Measurements from ENCODE around the gene MYO1B. TPM values are rescaled to one million over a fixed set of nuclear protein-coding genes. Genes with fewer than 3 reads are reported as not detected.

The MYO1B gene
- total RNA-seq, 2 donors from 2014 or later, result 6.3 to 9.3 TPM

GRCh38 chr2:191276792-191277465, 31.7 kb downstream of the MYO1B start:
- DNase-seq (ENCODE audit: low spot score) (no peak), ATAC-seq (no peak)
- Mint-ChIP-seq H3K4me1 (ENCODE audit: low read depth in 2 of 2) (no peaks in the 10 kb centered on the region), H3K9me3 (no peaks in the 10 kb centered on the region), H3K4me3 (no peak overlapping the region), H3K27me3 (peaks cover 10 to 49% of the 10 kb centered on the region in 2 donors), H3K36me3 (no peaks in the 10 kb centered on the region), H3K27ac (no peak overlapping the region)

GRCh38 chr2:191280290-191280689, 35.1 kb downstream of the MYO1B start:
- H3K36me3 Mint-ChIP-seq, result no peaks in the 10 kb centered on the region
- peaks cover 3 to 34% of the 10 kb centered on the region in 2 donors for H3K27me3 Mint-ChIP-seq
- DNase-seq (ENCODE audit: low spot score) (no peak), ATAC-seq (no peak)
- H3K27ac Mint-ChIP-seq, result no peak overlapping the region
- no peak overlapping the region for H3K4me3 Mint-ChIP-seq
- no peaks in the 10 kb centered on the region for H3K9me3 Mint-ChIP-seq
- no peaks in the 10 kb centered on the region for H3K4me1 Mint-ChIP-seq (ENCODE audit: low read depth in 2 of 2)

DNA sequence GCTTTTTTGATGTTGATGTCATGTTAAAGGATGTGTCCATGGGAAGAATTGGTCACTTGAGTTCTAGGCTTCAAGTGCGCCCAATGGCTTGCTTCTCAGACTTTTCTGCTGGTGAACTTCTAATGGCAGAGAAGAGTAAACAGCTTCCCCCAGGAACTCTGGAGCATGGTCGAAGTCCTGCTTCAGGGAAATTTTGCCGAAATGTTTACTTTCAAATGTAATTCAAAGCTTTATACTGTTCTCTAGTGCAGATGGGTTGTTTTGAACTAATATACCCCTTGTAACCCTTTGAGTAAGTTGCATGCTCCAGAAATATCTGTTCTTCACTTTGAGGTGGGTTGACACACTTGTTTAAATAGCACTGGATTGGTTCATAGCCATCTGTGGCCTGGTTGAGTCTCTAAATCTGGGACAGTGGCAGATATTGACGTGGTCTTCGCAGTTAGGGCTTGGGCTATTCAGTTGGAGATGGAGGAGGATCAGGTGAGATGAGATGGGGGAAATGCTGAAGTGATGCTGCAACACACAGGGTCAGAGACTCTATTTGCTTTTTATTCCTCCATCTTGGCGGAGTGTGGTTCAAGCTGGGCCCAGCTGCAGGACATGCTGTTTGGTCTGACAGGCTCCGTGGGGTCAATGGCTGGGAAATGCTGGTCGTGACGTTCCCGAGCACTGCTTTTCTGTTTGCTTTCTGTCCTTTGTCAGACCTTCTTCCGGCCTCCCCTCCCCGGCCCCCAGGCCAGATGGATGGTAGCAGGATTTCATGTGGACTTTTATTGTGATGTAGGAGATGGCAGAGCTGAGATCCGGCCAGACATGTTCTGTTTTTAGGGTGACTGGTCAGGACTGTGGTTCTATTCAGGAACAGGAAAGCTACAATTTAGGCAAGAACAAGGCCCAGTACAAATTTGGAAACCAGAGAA, 35.9 kb downstream of the MYO1B start:
- DNase-seq (ENCODE audit: low spot score) (no peak), ATAC-seq (no peak)
- H3K36me3 Mint-ChIP-seq, result no peaks in the 10 kb centered on the region

DNA sequence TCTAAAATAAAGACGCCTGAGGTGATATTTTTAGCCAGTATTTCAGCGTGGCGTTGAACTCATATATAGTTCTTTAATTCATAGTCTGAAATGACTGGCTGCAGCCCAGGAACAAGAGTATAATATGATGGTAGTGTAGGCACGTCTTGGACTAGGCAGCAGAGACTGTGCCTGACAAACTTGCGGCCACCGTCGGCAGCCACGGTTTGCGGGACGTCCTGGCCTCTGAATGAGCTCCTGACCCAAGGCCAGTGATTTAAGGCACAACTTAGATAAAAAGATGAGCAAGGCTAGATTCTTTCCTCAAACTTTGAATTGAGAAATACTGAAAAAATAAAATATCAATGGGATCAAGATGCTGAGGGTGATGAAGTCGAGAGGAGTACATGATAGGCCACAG, 40.0 kb downstream of the MYO1B start:
- DNase-seq (ENCODE audit: low spot score) (no peak), ATAC-seq (no peak)
- Mint-ChIP-seq H3K36me3 (no peaks in the 10 kb centered on the region), H3K27me3 (peaks cover 2 to 18% of the 10 kb centered on the region in 2 donors), H3K4me3 (no peak overlapping the region), H3K4me1 (ENCODE audit: low read depth in 2 of 2) (no peaks in the 10 kb centered on the region), H3K9me3 (no peaks in the 10 kb centered on the region), H3K27ac (no peak overlapping the region)

More for the DNA sequence above, 35.9 kb downstream of the MYO1B start:
- Mint-ChIP-seq H3K27me3 (peaks cover 3 to 32% of the 10 kb centered on the region in 2 donors), H3K9me3 (no peaks in the 10 kb centered on the region), H3K27ac (no peak overlapping the region), H3K4me3 (no peak overlapping the region), H3K4me1 (ENCODE audit: low read depth in 2 of 2) (no peaks in the 10 kb centered on the region)

- H3K4me1 Mint-ChIP-seq (ENCODE audit: low read depth in 2 of 2), result no peaks in the 10 kb centered on the region
- ATAC-seq (no peak), DNase-seq (ENCODE audit: low spot score) (no peak)
- H3K27me3 Mint-ChIP-seq, result peaks cover 4 to 14% of the 10 kb centered on the region in 2 donors
- H3K4me3 Mint-ChIP-seq, result no peak overlapping the region
- H3K36me3 Mint-ChIP-seq, result no peaks in the 10 kb centered on the region
- no peak overlapping the region for H3K27ac Mint-ChIP-seq
- no peaks in the 10 kb centered on the region for H3K9me3 Mint-ChIP-seq
These were observed 42.6 kb downstream of the MYO1B start for GRCh38 chr2:191287820-191288219.

DNA sequence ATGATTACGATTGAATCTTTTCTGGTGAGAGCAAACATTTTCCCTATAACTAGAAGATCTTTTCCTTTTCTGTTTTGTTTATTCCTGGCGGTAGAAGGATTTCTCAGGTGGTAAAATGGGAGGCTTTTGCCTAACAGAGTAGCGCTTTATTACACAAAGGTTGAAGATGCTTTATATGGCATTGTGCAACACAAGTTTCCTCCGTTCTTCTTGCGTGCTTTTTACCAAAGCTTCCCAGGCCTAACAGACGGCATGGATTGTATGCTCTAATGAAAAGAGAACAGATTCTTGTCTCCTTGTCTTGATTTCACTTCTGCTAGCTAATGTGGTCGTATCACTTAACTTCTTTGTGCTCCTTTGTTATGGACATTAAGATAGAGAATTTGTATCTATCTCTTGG, 43.8 kb downstream of the MYO1B start:
- Mint-ChIP-seq H3K27me3 (peaks cover 4 to 14% of the 10 kb centered on the region in 2 donors), H3K36me3 (no peaks in the 10 kb centered on the region), H3K9me3 (no peaks in the 10 kb centered on the region), H3K4me3 (no peak overlapping the region), H3K4me1 (ENCODE audit: low read depth in 2 of 2) (no peaks in the 10 kb centered on the region), H3K27ac (no peak overlapping the region)
- DNase-seq (ENCODE audit: low spot score), result no peak
- ATAC-seq, result no peak

GRCh38 chr2:191291471-191291870, 46.3 kb downstream of the MYO1B start:
- ATAC-seq (no peak), DNase-seq (ENCODE audit: low spot score) (no peak)
- no peaks in the 10 kb centered on the region for H3K36me3 Mint-ChIP-seq
- peaks cover 4 to 27% of the 10 kb centered on the region in 2 donors for H3K27me3 Mint-ChIP-seq
- no peak overlapping the region for H3K27ac Mint-ChIP-seq
- no peaks in the 10 kb centered on the region for H3K9me3 Mint-ChIP-seq
- no peaks in the 10 kb centered on the region for H3K4me1 Mint-ChIP-seq (ENCODE audit: low read depth in 2 of 2)
- no peak overlapping the region for H3K4me3 Mint-ChIP-seq

GRCh38 chr2:191292869-191293268, 47.7 kb downstream of the MYO1B start:
- ATAC-seq (no peak), DNase-seq (ENCODE audit: low spot score) (no peak)
- peak overlapping the region in 1 of 2 donors; percentile 6 for H3K27ac Mint-ChIP-seq
- H3K9me3 Mint-ChIP-seq, result no peaks in the 10 kb centered on the region
- no peak overlapping the region for H3K4me3 Mint-ChIP-seq
- H3K27me3 Mint-ChIP-seq, result peaks cover 4 to 27% of the 10 kb centered on the region in 2 donors
- no peaks in the 10 kb centered on the region for H3K36me3 Mint-ChIP-seq
- H3K4me1 Mint-ChIP-seq (ENCODE audit: low read depth in 2 of 2), result no peaks in the 10 kb centered on the region

- Mint-ChIP-seq H3K4me3 (no peak overlapping the region), H3K36me3 (no peaks in the 10 kb centered on the region), H3K4me1 (ENCODE audit: low read depth in 2 of 2) (no peaks in the 10 kb centered on the region), H3K27me3 (peaks cover 2 to 17% of the 10 kb centered on the region in 2 donors), H3K27ac (peak overlapping the region in 1 of 2 donors; percentile 9), H3K9me3 (no peaks in the 10 kb centered on the region)
- no peak for ATAC-seq
- DNase-seq (ENCODE audit: low spot score), result no peak
These were observed 49.9 kb downstream of the MYO1B start for GRCh38 chr2:191295088-191295487.

GRCh38 chr2:191296083-191297006, 51.1 kb downstream of the MYO1B start:
- H3K4me1 Mint-ChIP-seq (ENCODE audit: low read depth in 2 of 2), result no peaks in the 10 kb centered on the region
- ATAC-seq, result no peak
- DNase-seq (ENCODE audit: low spot score), result no peak
- H3K36me3 Mint-ChIP-seq, result no peaks in the 10 kb centered on the region
- no peak overlapping the region for H3K27ac Mint-ChIP-seq
- H3K9me3 Mint-ChIP-seq, result no peaks in the 10 kb centered on the region
- no peak overlapping the region for H3K4me3 Mint-ChIP-seq
- H3K27me3 Mint-ChIP-seq, result peaks cover 3 to 13% of the 10 kb centered on the region in 2 donors

DNA sequence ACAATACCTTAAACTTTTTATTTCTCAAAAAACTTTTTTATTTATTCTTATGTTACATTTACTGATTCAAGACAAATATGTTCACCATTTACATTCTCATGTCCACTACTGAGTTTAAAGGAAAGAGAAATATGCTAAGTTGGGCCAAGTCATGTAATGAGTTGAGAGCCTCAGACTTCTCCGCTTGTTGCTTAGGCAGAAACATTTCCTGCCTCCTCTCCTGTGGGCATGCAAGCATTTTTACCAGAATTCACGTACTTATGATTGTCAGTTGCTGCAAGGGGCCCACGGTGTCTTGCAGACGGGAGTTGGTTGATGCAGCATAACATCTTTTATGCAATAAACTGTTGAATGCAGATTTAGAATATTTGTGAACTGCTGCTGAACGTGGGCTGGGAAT, 51.8 kb downstream of the MYO1B start:
- ATAC-seq, result no peak

GRCh38 chr2:191298306-191298705, 53.1 kb downstream of the MYO1B start:
- no peaks in the 10 kb centered on the region for H3K9me3 Mint-ChIP-seq
- no peak overlapping the region for H3K4me3 Mint-ChIP-seq
- no peaks in the 10 kb centered on the region for H3K36me3 Mint-ChIP-seq
- peaks cover 8 to 25% of the 10 kb centered on the region in 2 donors for H3K27me3 Mint-ChIP-seq
- ATAC-seq (no peak), DNase-seq (ENCODE audit: low spot score) (no peak)
- no peaks in the 10 kb centered on the region for H3K4me1 Mint-ChIP-seq (ENCODE audit: low read depth in 2 of 2)
- H3K27ac Mint-ChIP-seq, result no peak overlapping the region

More for the DNA sequence above, 51.8 kb downstream of the MYO1B start:
- Mint-ChIP-seq H3K36me3 (no peaks in the 10 kb centered on the region), H3K4me3 (no peak overlapping the region), H3K27me3 (peaks cover 7 to 18% of the 10 kb centered on the region in 2 donors), H3K27ac (no peak overlapping the region), H3K4me1 (ENCODE audit: low read depth in 2 of 2) (no peaks in the 10 kb centered on the region), H3K9me3 (no peaks in the 10 kb centered on the region)
- no peak for DNase-seq (ENCODE audit: low spot score)

DNA sequence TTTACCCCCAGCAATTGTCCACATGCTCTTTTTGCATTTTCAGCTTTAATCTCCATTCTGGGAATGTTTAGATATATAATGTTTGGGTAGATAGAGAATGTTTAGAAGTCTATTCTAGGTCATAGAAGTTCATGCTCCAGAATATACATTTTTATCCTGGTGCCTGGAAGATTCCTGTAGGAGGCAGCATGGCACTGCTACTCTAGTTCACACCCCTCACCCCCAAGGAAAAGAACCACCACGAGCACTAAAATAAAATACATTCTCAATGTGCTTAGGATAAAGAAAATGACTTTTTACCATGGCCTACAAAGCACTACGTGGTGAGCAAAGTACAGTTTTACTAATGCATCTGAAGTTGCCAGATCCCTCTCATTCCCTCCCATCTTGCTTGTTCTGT, 53.8 kb downstream of the MYO1B start:
- no peaks in the 10 kb centered on the region for H3K4me1 Mint-ChIP-seq (ENCODE audit: low read depth in 2 of 2)
- H3K36me3 Mint-ChIP-seq, result no peaks in the 10 kb centered on the region
- H3K27ac Mint-ChIP-seq, result no peak overlapping the region
- ATAC-seq, result no peak
- no peak for DNase-seq (ENCODE audit: low spot score)
- H3K9me3 Mint-ChIP-seq, result no peaks in the 10 kb centered on the region
- no peak overlapping the region for H3K4me3 Mint-ChIP-seq
- peaks cover 8 to 27% of the 10 kb centered on the region in 2 donors for H3K27me3 Mint-ChIP-seq

Measured in natural killer cell treated with Interleukin-12 subunit alpha and Interleukin-12 subunit beta and Interleukin-15 and Interleukin-18, amount 100 ng/mL, for 72 hours (primary cell).